HepG2 (cell line): ENCODE data around the gene AKAP6. TPM values are rescaled to one million over a fixed set of nuclear protein-coding genes. Genes with fewer than 3 reads are reported as not detected.

Source experiments
- ATAC-seq: fragments of 200-7000 bp; cut with Tn5 transposase; 3 replicates; pipeline ENCODE4 v1.9.1; 2020; ENCODE audit warnings: mild to moderate bottlenecking, moderate library complexity
- BruUV-seq: library from RNA; stranded (reverse); fragments of 400-500 nt; replicated peaks from 2 replicates; lab custom pipeline; 2021; lab: Mats Ljungman, UMichigan
- CTCF ChIA-PET: fragments of 300-600 bp; formaldehyde crosslinking; extraction: SDS; loops from one replicate; lab custom pipeline; 2021; ENCODE audit warnings: low total read pairs, inconsistent platforms, low intra/inter-chr PET ratio; lab: Yijun Ruan, JAX
- POLR2A ChIA-PET: fragments of 350-600 bp; sonication (Branson Sonifier 250); formaldehyde crosslinking; loops from one replicate; lab custom pipeline; 2020; ENCODE audit warnings: antibody characterized with exemption, inconsistent platforms; lab: Yijun Ruan, JAX
- DNase-seq: peaks from one replicate; pipeline ENCODE4 v3.0.0-alpha.2; 2015; ENCODE audit warnings: low spot score
- FAIRE-seq: peaks from 3 replicates; lab custom pipeline; 2011; peaks lifted over from hg19 to GRCh38; lab: Jason Lieb, UNC
- H2AFZ ChIP-seq: one replicate; pipeline ENCODE4 v1.6.1; 2011; ENCODE audit warnings: low read length, inconsistent platforms
- H3K27ac ChIP-seq: fragments of 300-600 bp; 3 replicates; pipeline ENCODE4 v1.8.0; 2011; ENCODE audit warnings: mixed run types, mild to moderate bottlenecking, mixed read lengths, low read length, inconsistent platforms; ENCODE audit not compliant: insufficient read depth; ENCODE audit errors: extremely low read length
- H3K27me3 ChIP-seq, 2 experiments: fragments of 200-600 bp in 1 of 2; 2 replicates in 1 of 2; 3 replicates in 1 of 2; pipeline versions ENCODE4 v1.6.0 to v1.8.0; 2011; ENCODE audit warnings: low read length in 2 of 2, mild to moderate bottlenecking in 2 of 2, moderate library complexity in 2 of 2, inconsistent platforms in 1 of 2; ENCODE audit not compliant: insufficient read depth in 2 of 2, control insufficient read depth in 1 of 2
- H3K36me3 ChIP-seq, 2 experiments: fragments of 200-600 bp in 1 of 2; replicated peaks in 1 of 2; 2 replicates in 1 of 2; 3 replicates in 1 of 2; pipeline versions ENCODE4 v1.5.1 to v1.8.0; 2011; ENCODE audit warnings: low read length in 2 of 2, inconsistent platforms in 1 of 2; ENCODE audit not compliant: insufficient read depth in 2 of 2, control insufficient read depth in 1 of 2
- H3K4me1 ChIP-seq: 2 replicates; pipeline ENCODE4 v1.5.1; 2012; ENCODE audit warnings: low read length, inconsistent platforms; ENCODE audit not compliant: insufficient read depth
- H3K4me2 ChIP-seq: 2 replicates; pipeline ENCODE4 v1.6.0; 2011; ENCODE audit warnings: low read depth, low read length, inconsistent platforms
- H3K4me3 ChIP-seq, 3 experiments: fragments of 200-600 bp in 1 of 3; sonication (generic), shearing (Covaris generic) in 1 of 3; replicated peaks in 1 of 3; 2 replicates each; pipeline ENCODE4 v1.5.1; 2011 to 2016; ENCODE audit warnings: low read length in 3 of 3, inconsistent platforms in 2 of 3, low read depth in 2 of 3, mild to moderate bottlenecking in 2 of 3, control low read depth in 1 of 3, mixed read lengths in 1 of 3; ENCODE audit not compliant: insufficient read depth in 1 of 3
- H3K79me2 ChIP-seq: one replicate; pipeline ENCODE4 v1.6.1; 2011; ENCODE audit warnings: low read length, inconsistent platforms; ENCODE audit not compliant: insufficient read depth
- H3K9ac ChIP-seq: 2 replicates; pipeline ENCODE4 v1.6.0; 2011; ENCODE audit warnings: mild to moderate bottlenecking, low read depth, low read length, inconsistent platforms; ENCODE audit not compliant: insufficient read depth
- H3K9me3 ChIP-seq: 2 replicates; pipeline ENCODE4 v1.5.1; 2012; ENCODE audit warnings: mild to moderate bottlenecking, low read length
- H4K20me1 ChIP-seq: 2 replicates; pipeline ENCODE4 v1.6.0; 2011; ENCODE audit warnings: inconsistent platforms, mild to moderate bottlenecking, low read length, moderate library complexity; ENCODE audit not compliant: insufficient read depth
- ARID3A ChIP-seq: IDR thresholded peaks from 2 replicates; pipeline ENCODE4 v1.6.1; 2012; ENCODE audit warnings: low read depth, low read length, improper control_type of control experiment
- CENPX ChIP-seq: sonication (generic); formaldehyde crosslinking; IDR thresholded peaks from 2 replicates; pipeline ENCODE4 v1.9.0; 2021; ENCODE audit warnings: mild to moderate bottlenecking, missing genetic modification reagents, moderate library complexity
- CREBL2 ChIP-seq: sonication (generic); formaldehyde crosslinking; IDR thresholded peaks from 2 replicates; pipeline ENCODE4 v1.8.1; 2023; ENCODE audit warnings: missing genetic modification reagents, mild to moderate bottlenecking, borderline replicate concordance
- CREM ChIP-seq, 2 experiments: sonication (generic) in 1 of 2; formaldehyde crosslinking in 1 of 2; IDR thresholded peaks; 2 replicates each; pipeline versions ENCODE4 v1.4.0 to v1.6.1; 2016 to 2020; ENCODE audit warnings: antibody characterized with exemption in 1 of 2, mild to moderate bottlenecking in 1 of 2, missing genetic modification reagents in 1 of 2
- E2F1 ChIP-seq: sonication (generic); formaldehyde crosslinking; IDR thresholded peaks from 2 replicates; pipeline ENCODE4 v1.5.0; 2020; ENCODE audit warnings: missing genetic modification reagents
- KLF12 ChIP-seq: sonication (generic); formaldehyde crosslinking; IDR thresholded peaks from 2 replicates; pipeline ENCODE4 v1.4.0; 2020; ENCODE audit warnings: missing genetic modification reagents, borderline replicate concordance
- MIER3 ChIP-seq: IDR thresholded peaks from 2 replicates; pipeline ENCODE4 v1.6.1; 2016; ENCODE audit warnings: missing compliant biosample characterization, borderline replicate concordance
- NFE2L2 ChIP-seq: fragments of 150-350 bp; IDR thresholded peaks from 2 replicates; pipeline ENCODE4 v1.6.1; 2014; ENCODE audit warnings: low read length
- SAFB2 ChIP-seq: sonication (generic); formaldehyde crosslinking; IDR thresholded peaks from 2 replicates; pipeline ENCODE4 v1.5.1; 2020; ENCODE audit warnings: missing genetic modification reagents, low read depth, mild to moderate bottlenecking, borderline replicate concordance
- SMAD9 ChIP-seq: sonication (generic); formaldehyde crosslinking; IDR thresholded peaks from 2 replicates; pipeline ENCODE4 v1.5.1; 2020; ENCODE audit warnings: mild to moderate bottlenecking, missing genetic modification reagents
- SNAPC4 ChIP-seq: sonication (generic); formaldehyde crosslinking; IDR thresholded peaks from 2 replicates; pipeline ENCODE4 v1.4.0; 2020; ENCODE audit warnings: mild to moderate bottlenecking, missing genetic modification reagents
- ZNF24 ChIP-seq: fragments of 450-650 bp; IDR thresholded peaks from 2 replicates; pipeline ENCODE4 v1.6.1; 2017; ENCODE audit warnings: antibody characterized with exemption, mild to moderate bottlenecking
- ZNF343 ChIP-seq: sonication (generic); formaldehyde crosslinking; IDR thresholded peaks from 2 replicates; pipeline ENCODE4 v1.4.0; 2020; ENCODE audit warnings: mild to moderate bottlenecking, missing genetic modification reagents
- ZNF607 ChIP-seq: sonication (generic); formaldehyde crosslinking; IDR thresholded peaks from 2 replicates; pipeline ENCODE4 v1.5.1; 2020; ENCODE audit warnings: missing genetic modification reagents, mild to moderate bottlenecking, borderline replicate concordance
- ZNF709 ChIP-seq: sonication (generic); formaldehyde crosslinking; IDR thresholded peaks from 2 replicates; pipeline ENCODE4 v1.5.0; 2020; ENCODE audit warnings: mild to moderate bottlenecking, missing genetic modification reagents
- ZNF772 ChIP-seq: sonication (generic); formaldehyde crosslinking; IDR thresholded peaks from 2 replicates; pipeline ENCODE4 v1.5.0; 2020; ENCODE audit warnings: mild to moderate bottlenecking, missing genetic modification reagents
- ZNF816 ChIP-seq: sonication (generic); formaldehyde crosslinking; IDR thresholded peaks from 2 replicates; pipeline ENCODE4 v1.8.0; 2022; ENCODE audit warnings: missing genetic modification reagents, mild to moderate bottlenecking, borderline replicate concordance
- WGBS: methylation state at CpG from one replicate; pipeline ENCODE4 v1.1.6; 2017; ENCODE audit warnings: low lambda C conversion rate; 5-methylcytosine and 5-hydroxymethylcytosine counted together
- in situ Hi-C: cut with HindIII; loops from 2 replicates; pipeline ENCODE4 v1.10.0; 2017; ENCODE audit warnings: low pct_unique_long_range_greater_than_20kb; ENCODE audit not compliant: extremely low pct_ligation_motif_present
- intact Hi-C: fragments of 100-400 bp; cut with micrococcal nuclease; formaldehyde crosslinking; loops from one replicate; pipeline ENCODE4 v1.10.0; 2022; ENCODE audit not compliant: unreplicated experiment
- polyA plus RNA-seq, 8 experiments: library from polyadenylated mRNA; depleted of rRNA in 3 of 8; stranded (reverse) in 7 of 8; unstranded in 1 of 8; fragments of >200 nt; fragmentation: Illumina TruSeq in 4 of 8; extraction: Trizol in 4 of 8; gene quantifications; 2 replicates each; pipeline versions ENCODE4 v1.2.1 to v1.2.3, GENCODE V29; 2011 to 2016; ENCODE audit warnings: low read depth in 4 of 8, missing spikeins in 1 of 8, mixed read lengths in 1 of 8; ENCODE audit not compliant: insufficient read depth in 1 of 8
- total RNA-seq, 5 experiments: library from RNA; depleted of rRNA; stranded (reverse); fragments of >200 nt; fragmentation: Illumina TruSeq; extraction: Trizol; gene quantifications; 2 replicates each; pipeline ENCODE4 v1.2.3, GENCODE V29; 2016; ENCODE audit warnings: low read depth in 1 of 5

The AKAP6 gene
- total and polyA plus RNA-seq, 2 of the 13 experiments (the other 11 are each of a cell fraction or from before 2014, with no cell fraction given), result 1.4 TPM

- FAIRE-seq, result no peak
- WGBS, result 1% methylated on average over 3 of the region's 3 CpGs
These were observed 353.1 kb downstream of the AKAP6 start for GRCh38 chr14:32682214-32682613.

More at GRCh38 chr14:32682214-32682613, 353.1 kb downstream of the AKAP6 start:
- DNase-seq (no peak), ATAC-seq (peak; percentile 50)
- H3K4me2 ChIP-seq, result no peak overlapping the region
- CTCF ChIA-PET, result no interaction called here
- POLR2A ChIA-PET, result no interaction called here
- no peaks in the 10 kb centered on the region for H3K36me3 ChIP-seq
- no peaks in the 10 kb centered on the region for H4K20me1 ChIP-seq
- no peaks in the 10 kb centered on the region; a peak in 1 of 5 replicates for H3K27me3 ChIP-seq
- no peaks in the 10 kb centered on the region for H3K9me3 ChIP-seq
- H3K79me2 ChIP-seq, result no peaks in the 10 kb centered on the region
- H3K4me1 ChIP-seq, result no peaks in the 10 kb centered on the region
- H2AFZ ChIP-seq, result no peak overlapping the region
- TF ChIP-seq ZNF607 (CRISPR knock-in tag) (no peak), ZNF343 (CRISPR knock-in tag) (no peak), E2F1 (CRISPR knock-in tag) (no peak), SAFB2 (CRISPR knock-in tag) (no peak), KLF12 (CRISPR knock-in tag) (no peak), SNAPC4 (CRISPR knock-in tag) (no peak), ZNF24 (no peak), ZNF709 (CRISPR knock-in tag) (no peak), MIER3 (CRISPR knock-in tag) (no peak), CREM (IDR thresholded peaks at IDR 0.05) (no peak), CREM (CRISPR knock-in tag; IDR thresholded peaks at IDR 0.05) (no peak), ARID3A (no peak), NFE2L2 (no peak), ZNF772 (CRISPR knock-in tag) (no peak), CENPX (no peak), ZNF816 (no peak), CREBL2 (no peak), SMAD9 (CRISPR knock-in tag) (no peak)
- in situ Hi-C loops (no loop called here), intact Hi-C loops (no loop called here)
- no TSS peak for BruUV-seq
- H3K9ac ChIP-seq, result no peak overlapping the region
- H3K27ac ChIP-seq, result no peak overlapping the region
- no peak overlapping the region for H3K4me3 ChIP-seq
